ENCODE results near the gene MSANTD2.

GRCh38 chr11:124742555-124742954, 57.7 kb downstream of the MSANTD2 start:
- no peak for TF ChIP-seq CTCF (IDR thresholded peaks at IDR 0.05)
- no peak for TF ChIP-seq EZH2 (IDR thresholded peaks at IDR 0.05; ENCODE audit: borderline replicate concordance, insufficient read depth, low read depth, low read length, poor library complexity, severe bottlenecking)

Data from B cell (primary cell).